ENCODE results near the gene NELFA. TPM values are rescaled to one million over a fixed set of nuclear protein-coding genes. Genes with fewer than 3 reads are reported as not detected.

Gene NELFA
- total RNA-seq, 1 experiment from 2014 or later, result 55.0 TPM

DNA sequence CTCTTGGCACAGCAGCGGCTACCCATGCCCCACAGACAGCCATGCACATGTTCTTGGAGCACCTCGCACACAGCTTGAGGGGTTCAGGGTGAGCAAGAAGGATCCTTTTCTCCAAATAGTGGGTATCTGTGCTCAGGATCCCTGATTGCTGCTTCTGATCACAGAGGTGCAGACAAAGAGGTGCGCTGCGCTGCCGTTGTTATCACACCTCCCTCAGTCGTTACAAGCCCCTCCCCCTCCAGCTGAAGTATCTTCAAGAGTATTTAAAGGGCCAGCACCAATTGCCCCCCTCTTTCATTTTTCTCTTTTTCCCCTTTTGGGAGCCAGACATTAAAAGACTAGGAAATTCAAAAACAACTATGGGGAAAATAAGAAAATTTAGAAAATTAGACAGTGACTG lies 44.3 kb downstream of the NELFA start:
- Histone ChIP-seq H3K9ac (ENCODE audit: extremely low read depth, insufficient read length, low read length) (no peak overlapping the region), H3K79me1 (ENCODE audit: insufficient read depth, low read depth, low read length, poor library complexity, severe bottlenecking) (no peaks in the 10 kb centered on the region), H4K20me1 (ENCODE audit: control insufficient read depth, insufficient read depth, insufficient read length) (no peaks in the 10 kb centered on the region), H2BK15ac (ENCODE audit: low read depth, low read length) (no peak overlapping the region), H2BK12ac (ENCODE audit: insufficient read length, low read depth, low read length) (no peak overlapping the region), H3K14ac (ENCODE audit: insufficient read depth, low read length) (no peak overlapping the region), H3K23ac (ENCODE audit: insufficient read length, low read depth, low read length) (no peak overlapping the region), H4K5ac (ENCODE audit: insufficient read length, low read depth, low read length) (no peak overlapping the region), H3K18ac (ENCODE audit: insufficient read length, low read depth, low read length) (no peak overlapping the region), H4K8ac (replicated peaks; ENCODE audit: insufficient read length, low read depth, low read length) (no peak overlapping the region), H3K79me2 (ENCODE audit: insufficient read depth, low read length) (no peaks in the 10 kb centered on the region), H2AFZ (ENCODE audit: low read length) (no peak overlapping the region), H2BK20ac (ENCODE audit: low read depth, low read length, poor library complexity, severe bottlenecking) (no peak overlapping the region), H4K91ac (ENCODE audit: insufficient read length, low read depth, low read length) (no peak overlapping the region), H3K56ac (ENCODE audit: insufficient read length, low read depth, low read length) (no peak overlapping the region), H3T11ph (ENCODE audit: low read length) (no peak overlapping the region), H3K4me1 (ENCODE audit: insufficient read depth, low read length) (no peaks in the 10 kb centered on the region), H3K4ac (ENCODE audit: low read depth, low read length) (no peak overlapping the region), H2BK120ac (ENCODE audit: low read depth, low read length, poor library complexity, severe bottlenecking) (no peak overlapping the region), H2BK5ac (ENCODE audit: insufficient read length, low read length) (no peak overlapping the region), H2AK5ac (ENCODE audit: insufficient read length, low read length) (no peak overlapping the region), H3K9me3 (ENCODE audit: control insufficient read depth, low read depth, low read length) (no peaks in the 10 kb centered on the region), H3K4me2 (ENCODE audit: insufficient read depth, insufficient read length, low read length) (no peak overlapping the region), H3K27ac (ENCODE audit: insufficient read length, low read depth, low read length) (no peak overlapping the region), H3K23me2 (ENCODE audit: insufficient read length, low read depth, low read length, poor library complexity, severe bottlenecking) (no peaks in the 10 kb centered on the region), H3K27me3 (ENCODE audit: insufficient read depth, low read length) (no peaks in the 10 kb centered on the region)
- DNase-seq, result no peak
- H3K27ac Mint-ChIP-seq, result peak overlapping the region in 1 of 3 experiments; percentile 21; a peak in 2 of 7 replicates
- no peaks in the 10 kb centered on the region for H3K9me3 Mint-ChIP-seq
- TF ChIP-seq, protein P1, sequence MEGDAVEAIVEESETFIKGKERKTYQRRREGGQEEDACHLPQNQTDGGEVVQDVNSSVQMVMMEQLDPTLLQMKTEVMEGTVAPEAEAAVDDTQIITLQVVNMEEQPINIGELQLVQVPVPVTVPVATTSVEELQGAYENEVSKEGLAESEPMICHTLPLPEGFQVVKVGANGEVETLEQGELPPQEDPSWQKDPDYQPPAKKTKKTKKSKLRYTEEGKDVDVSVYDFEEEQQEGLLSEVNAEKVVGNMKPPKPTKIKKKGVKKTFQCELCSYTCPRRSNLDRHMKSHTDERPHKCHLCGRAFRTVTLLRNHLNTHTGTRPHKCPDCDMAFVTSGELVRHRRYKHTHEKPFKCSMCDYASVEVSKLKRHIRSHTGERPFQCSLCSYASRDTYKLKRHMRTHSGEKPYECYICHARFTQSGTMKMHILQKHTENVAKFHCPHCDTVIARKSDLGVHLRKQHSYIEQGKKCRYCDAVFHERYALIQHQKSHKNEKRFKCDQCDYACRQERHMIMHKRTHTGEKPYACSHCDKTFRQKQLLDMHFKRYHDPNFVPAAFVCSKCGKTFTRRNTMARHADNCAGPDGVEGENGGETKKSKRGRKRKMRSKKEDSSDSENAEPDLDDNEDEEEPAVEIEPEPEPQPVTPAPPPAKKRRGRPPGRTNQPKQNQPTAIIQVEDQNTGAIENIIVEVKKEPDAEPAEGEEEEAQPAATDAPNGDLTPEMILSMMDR (conservative IDR thresholded peaks at IDR 0.05), result no peak
- no CpG with 5 or more reads among the region's 6 CpGs for WGBS (ENCODE audit: extremely low coverage, insufficient read length, low lambda C conversion rate)
- peaks cover 27 to 79% (median 78%) of the 10 kb centered on the region in 3 experiments; a peak in 6 of 7 replicates for H3K36me3 Mint-ChIP-seq (ENCODE audit: insufficient read depth in 1 of 3, low read depth in 3 of 3)
- peaks cover 0 to 3% of the 10 kb centered on the region in 2 experiments; a peak in 2 of 4 replicates for H3K4me1 Mint-ChIP-seq
- no peaks in the 10 kb centered on the region for H3K27me3 Mint-ChIP-seq (ENCODE audit: low read depth)
- H3K4me3 Mint-ChIP-seq, result no peak overlapping the region

All from H9 (cell line).